ENCODE measurements around the gene DAZAP2. TPM values are rescaled to one million over a fixed set of nuclear protein-coding genes. Genes with fewer than 3 reads are reported as not detected.

DAZAP2 gene
- total and polyA plus RNA-seq, 2 of the 4 experiments (the other 2 are of a cell fraction), result 62.2 to 202 TPM

- Histone ChIP-seq H2BK120ac (ENCODE audit: low read depth, low read length) (no peak overlapping the region), H2BK15ac (ENCODE audit: low read depth, low read length) (no peak overlapping the region), H3K18ac (ENCODE audit: low read depth, low read length) (no peak overlapping the region), H3K4me1 (ENCODE audit: control insufficient read depth, insufficient read depth, low read length) (peaks cover 3% of the 10 kb centered on the region; the same call in 1 of the 2 replicates), H4K20me1 (ENCODE audit: insufficient read depth, low read length) (no peaks in the 10 kb centered on the region), H4K8ac (ENCODE audit: low read depth in 2 of 2, low read length in 2 of 2) (no peak overlapping the region), H3K4me3 (ENCODE audit: insufficient read depth, low read depth, low read length) (no peak overlapping the region), H3K27me3 (ENCODE audit: control insufficient read depth, insufficient read depth, low read length) (no peaks in the 10 kb centered on the region), H3K9me3 (ENCODE audit: control insufficient read depth, insufficient read depth, low read length) (no peaks in the 10 kb centered on the region), H3K9ac (ENCODE audit: low read depth, low read length) (no peak overlapping the region), H3K9me1 (ENCODE audit: insufficient read depth, low read length) (no peaks in the 10 kb centered on the region; the same call in 1 of the 2 replicates), H3K14ac (replicated peaks; ENCODE audit: low read depth, low read length) (peak overlapping the region; percentile 55; the same call in 1 of the 2 replicates), H3K36me3 (ENCODE audit: control insufficient read depth, insufficient read depth, low read length) (no peaks in the 10 kb centered on the region), H3K56ac (ENCODE audit: extremely low read depth, insufficient read depth, low read length) (no peak overlapping the region), H3K23ac (ENCODE audit: low read depth, low read length) (no peak overlapping the region), H2AK9ac (replicated peaks; ENCODE audit: low read depth, low read length, poor library complexity) (no peak overlapping the region), H3K4me2 (ENCODE audit: low read depth, low read length) (no peak overlapping the region), H3K4ac (ENCODE audit: low read depth, low read length) (no peak overlapping the region), H4K91ac (ENCODE audit: insufficient read depth, low read depth, low read length) (no peak overlapping the region), H2AFZ (replicated peaks; ENCODE audit: low read length, poor library complexity) (no peak overlapping the region), H3K27ac (ENCODE audit: insufficient read depth, low read length) (no peak overlapping the region), H4K5ac (ENCODE audit: low read depth, low read length) (no peak overlapping the region), H2BK20ac (ENCODE audit: low read depth, low read length) (no peak overlapping the region), H2AK5ac (ENCODE audit: low read depth, low read length) (no peak overlapping the region; the same call in 1 of the 2 replicates), H3K79me1 (ENCODE audit: low read depth in 1 of 2, low read length in 2 of 2) (no peaks in the 10 kb centered on the region), H2BK5ac (ENCODE audit: low read depth, low read length, poor library complexity, severe bottlenecking) (no peak overlapping the region)
- ChIA-PET CTCF (no interaction called here), POLR2A (ENCODE audit: unreplicated experiment) (no interaction called here)
- TF ChIP-seq RAD21 (IDR thresholded peaks at IDR 0.05; ENCODE audit: low read length) (no peak), FOS (IDR thresholded peaks at IDR 0.05; ENCODE audit: low read depth, low read length) (peak; percentile 33; the same call in 1 of the 2 replicates), CEBPB (IDR thresholded peaks at IDR 0.05; ENCODE audit: low read depth, low read length) (peak; percentile 72), USF2 (IDR thresholded peaks at IDR 0.05; ENCODE audit: low read depth, low read length) (no peak), RFX5 (IDR thresholded peaks at IDR 0.05; ENCODE audit: low read depth, low read length) (no peak), BHLHE40 (IDR thresholded peaks at IDR 0.05; ENCODE audit: low read depth, low read length) (no peak), RCOR1 (IDR thresholded peaks at IDR 0.05; ENCODE audit: insufficient replicate concordance, low read length) (no peak)
- WGBS, 2 experiments (ENCODE audit: extremely low coverage in 2 of 2, insufficient read length in 1 of 2), result 100% methylated on average over 1 of the region's 4 CpGs; no CpG with 5 or more reads in 1 of the 2 experiments
- no TSS peak for BruUV-seq (replicated peaks)
- in situ Hi-C loops (cut with MboI; ENCODE audit: low sequenced_read_pairs), result no loop called here
- intact Hi-C loops (cut with micrococcal nuclease), result no loop called here
- dilution Hi-C loops (cut with HindIII; ENCODE audit: low sequenced_read_pairs, unreplicated experiment), result no loop called here
- DNase-seq (peak; percentile 74), ATAC-seq (ENCODE audit: low read depth) (peak; percentile 88)
These were observed 42.7 kb downstream of the DAZAP2 start for GRCh38 chr12:51281202-51281924.
